ENCODE measurements around the gene ALK. TPM values are rescaled to one million over a fixed set of nuclear protein-coding genes. Genes with fewer than 3 reads are reported as not detected.

ALK gene
- total RNA-seq, 1 donor from 2014 or later: 9.6 TPM

- TF ChIP-seq CTCF (IDR thresholded peaks at IDR 0.05; ENCODE audit: partially characterized antibody, unreplicated experiment): no peak
- no peak overlapping the region for H3K4me3 Mint-ChIP-seq (ENCODE audit: unreplicated experiment)
- no peaks in the 10 kb centered on the region for H3K9me3 Mint-ChIP-seq (ENCODE audit: unreplicated experiment)
These were observed 594.5 kb downstream of the ALK start for GRCh38 chr2:29326926-29327325.

GRCh38 chr2:29325544-29325943 lies 595.8 kb downstream of the ALK start:
- Mint-ChIP-seq H3K4me1 (ENCODE audit: low read depth, unreplicated experiment) (peaks cover 10% of the 10 kb centered on the region), H3K4me3 (ENCODE audit: unreplicated experiment) (no peak overlapping the region), H3K9me3 (ENCODE audit: unreplicated experiment) (peaks cover under 1% of the 10 kb centered on the region), H3K27me3 (ENCODE audit: unreplicated experiment) (peaks cover 7% of the 10 kb centered on the region), H3K36me3 (ENCODE audit: unreplicated experiment) (peaks cover 3% of the 10 kb centered on the region), H3K27ac (ENCODE audit: unreplicated experiment) (no peak overlapping the region)
- TF ChIP-seq CTCF (IDR thresholded peaks at IDR 0.05; ENCODE audit: partially characterized antibody, unreplicated experiment): no peak
- no peak for DNase-seq

More at GRCh38 chr2:29326926-29327325, 594.5 kb downstream of the ALK start:
- H3K27ac Mint-ChIP-seq (ENCODE audit: unreplicated experiment): no peak overlapping the region
- H3K27me3 Mint-ChIP-seq (ENCODE audit: unreplicated experiment): peaks cover 7% of the 10 kb centered on the region
- H3K36me3 Mint-ChIP-seq (ENCODE audit: unreplicated experiment): peaks cover 3% of the 10 kb centered on the region
- DNase-seq: no peak
- peaks cover 10% of the 10 kb centered on the region for H3K4me1 Mint-ChIP-seq (ENCODE audit: low read depth, unreplicated experiment)

- no peak for DNase-seq
- Mint-ChIP-seq H3K27me3 (ENCODE audit: unreplicated experiment) (peaks cover 7% of the 10 kb centered on the region), H3K9me3 (ENCODE audit: unreplicated experiment) (peaks cover 3% of the 10 kb centered on the region), H3K4me3 (ENCODE audit: unreplicated experiment) (no peak overlapping the region), H3K4me1 (ENCODE audit: low read depth, unreplicated experiment) (peaks cover 10% of the 10 kb centered on the region), H3K27ac (ENCODE audit: unreplicated experiment) (peak overlapping the region; percentile 41), H3K36me3 (ENCODE audit: unreplicated experiment) (peaks cover 3% of the 10 kb centered on the region)
- no peak for TF ChIP-seq CTCF (IDR thresholded peaks at IDR 0.05; ENCODE audit: partially characterized antibody, unreplicated experiment)
These were observed 597.4 kb downstream of the ALK start for GRCh38 chr2:29323961-29324360.

GRCh38 chr2:29323301-29323700 lies 598.1 kb downstream of the ALK start:
- peaks cover 3% of the 10 kb centered on the region for H3K36me3 Mint-ChIP-seq (ENCODE audit: unreplicated experiment)
- DNase-seq: no peak
- H3K9me3 Mint-ChIP-seq (ENCODE audit: unreplicated experiment): peaks cover 3% of the 10 kb centered on the region
- H3K27me3 Mint-ChIP-seq (ENCODE audit: unreplicated experiment): peaks cover 7% of the 10 kb centered on the region
- no peak overlapping the region for H3K4me3 Mint-ChIP-seq (ENCODE audit: unreplicated experiment)
- H3K27ac Mint-ChIP-seq (ENCODE audit: unreplicated experiment): no peak overlapping the region
- peaks cover 10% of the 10 kb centered on the region for H3K4me1 Mint-ChIP-seq (ENCODE audit: low read depth, unreplicated experiment)
- TF ChIP-seq CTCF (IDR thresholded peaks at IDR 0.05; ENCODE audit: partially characterized antibody, unreplicated experiment): no peak

- Mint-ChIP-seq H3K9me3 (ENCODE audit: unreplicated experiment) (peaks cover 5% of the 10 kb centered on the region), H3K27me3 (ENCODE audit: unreplicated experiment) (peaks cover 3% of the 10 kb centered on the region), H3K4me3 (ENCODE audit: unreplicated experiment) (no peak overlapping the region), H3K27ac (ENCODE audit: unreplicated experiment) (no peak overlapping the region), H3K4me1 (ENCODE audit: low read depth, unreplicated experiment) (peaks cover 10% of the 10 kb centered on the region), H3K36me3 (ENCODE audit: unreplicated experiment) (no peaks in the 10 kb centered on the region)
- TF ChIP-seq CTCF (IDR thresholded peaks at IDR 0.05; ENCODE audit: partially characterized antibody, unreplicated experiment): no peak
- no peak for DNase-seq
These were observed 599.4 kb downstream of the ALK start for GRCh38 chr2:29322011-29322410.

Data from glutamatergic neuron (in vitro differentiated cells).